Caki2 (cell line): Measurements from ENCODE around the gene DCDC2. TPM values are rescaled to one million over a fixed set of nuclear protein-coding genes. Genes with fewer than 3 reads are reported as not detected.
"Not testable (repeated sequence)": the region's sequence is repeated elsewhere in the genome, so short reads cannot be mapped to it uniquely, and the experiment has no call there.

Source experiments
- DNase-seq: peaks from one replicate; pipeline ENCODE4 v3.0.0-alpha.2; 2015; ENCODE audit warnings: low read depth
- in situ Hi-C: cut with HindIII; loops from 2 replicates; pipeline ENCODE4 v1.10.0; 2016; ENCODE audit warnings: low sequenced_read_pairs, low pct_unique_long_range_greater_than_20kb, mixed read lengths
- total RNA-seq: library from RNA; depleted of rRNA; stranded (reverse); fragments of >200 nt; shearing (Covaris generic); gene quantifications from 2 replicates; pipeline ENCODE4 v1.2.3, GENCODE V29; 2014; ENCODE audit warnings: low replicate concordance

Gene DCDC2
- total RNA-seq, 1 experiment from 2014 or later: 4.7 TPM

DNA sequence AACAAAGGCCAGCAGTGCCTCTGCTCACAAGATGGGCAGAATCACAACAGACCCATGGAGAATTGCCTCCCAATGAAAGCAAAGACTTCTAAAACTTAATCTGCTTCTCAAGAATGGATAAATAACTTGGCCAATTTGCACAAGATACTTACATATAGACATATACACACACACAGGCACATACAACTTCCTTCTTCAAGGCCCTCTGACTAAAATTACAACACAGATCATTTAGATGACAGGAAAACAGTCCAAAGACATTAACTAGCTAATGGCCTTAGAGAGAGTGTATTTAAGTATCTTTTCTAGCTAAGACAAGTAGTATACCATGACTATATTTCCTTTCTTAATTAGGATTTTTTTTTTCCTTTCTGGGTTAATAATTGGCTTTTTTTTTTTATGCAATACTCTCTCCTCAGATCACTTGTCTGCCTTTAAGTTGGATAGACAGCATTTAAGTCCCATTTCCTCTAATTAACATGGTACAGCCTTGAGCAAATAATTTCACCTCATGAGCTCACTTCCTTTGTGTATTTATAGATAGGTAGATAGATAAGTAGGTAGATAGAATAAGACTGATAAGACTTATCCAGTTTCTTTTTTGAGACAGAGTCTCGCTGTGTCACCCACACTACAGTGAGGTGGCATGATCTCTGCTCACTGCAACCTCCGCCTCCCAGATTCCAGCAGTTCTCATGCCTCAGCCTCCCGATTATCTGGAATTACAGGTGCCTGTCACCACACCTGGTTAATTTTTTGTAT lies 161.8 kb downstream of the DCDC2 start:
- in situ Hi-C loops: no loop called here
- no peak for DNase-seq

GRCh38 chr6:24194978-24195700 lies 162.7 kb downstream of the DCDC2 start:
- no peak for DNase-seq
- in situ Hi-C loops: no loop called here

DNA sequence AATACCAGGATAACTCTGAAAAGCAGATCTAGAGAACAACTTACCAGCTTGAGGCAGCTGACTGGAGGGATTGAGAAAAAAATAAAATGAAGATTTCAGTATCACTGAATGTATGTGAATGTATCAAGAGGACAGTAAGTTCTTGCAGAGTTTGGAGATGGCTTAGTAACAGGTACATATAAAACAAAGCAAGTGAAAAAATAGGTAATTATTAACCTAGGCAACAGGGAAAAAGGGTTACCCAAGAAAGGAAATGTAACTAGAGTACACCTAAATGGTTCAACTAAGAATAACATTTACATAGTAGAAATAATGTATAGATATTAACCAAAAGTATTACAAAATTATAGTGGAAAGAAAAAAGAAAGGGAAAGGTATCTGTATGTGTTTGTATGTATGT lies 164.5 kb downstream of the DCDC2 start:
- in situ Hi-C loops: no loop called here
- DNase-seq: no peak

- in situ Hi-C loops: no loop called here
- no peak for DNase-seq
These were observed 166.5 kb downstream of the DCDC2 start for GRCh38 chr6:24191346-24191745.

- DNase-seq: no peak
- in situ Hi-C loops: no loop called here
These were observed 169.2 kb downstream of the DCDC2 start for GRCh38 chr6:24188578-24189080.

DNA sequence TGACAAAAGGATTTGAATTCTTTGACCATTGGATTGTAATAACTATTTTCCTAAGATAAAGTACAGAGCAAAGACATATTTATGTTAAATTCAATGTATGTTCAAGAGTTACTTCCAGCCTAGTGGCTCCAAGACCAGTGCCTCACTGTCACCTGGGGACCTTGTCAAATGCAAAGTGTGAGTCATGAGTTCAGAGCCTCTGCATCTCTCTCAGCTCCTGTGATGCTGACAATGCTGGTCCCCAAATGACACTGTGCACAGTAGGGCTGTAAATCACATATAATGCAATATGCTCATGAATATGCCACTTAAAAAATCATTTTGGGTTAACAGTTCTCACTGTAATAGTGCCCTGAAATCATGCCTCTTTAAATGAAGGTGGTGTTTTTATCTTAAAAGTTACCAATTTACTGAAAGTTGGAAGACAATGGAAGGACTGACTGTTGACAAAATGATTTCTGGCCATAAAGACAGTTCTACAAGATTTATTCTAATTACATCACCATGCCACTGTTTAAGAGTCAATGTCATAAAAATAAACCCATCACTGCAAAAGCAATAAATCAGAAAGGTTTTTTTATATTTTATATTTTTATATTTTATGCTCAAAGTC lies 169.8 kb downstream of the DCDC2 start:
- DNase-seq: no peak
- in situ Hi-C loops: no loop called here

DNA sequence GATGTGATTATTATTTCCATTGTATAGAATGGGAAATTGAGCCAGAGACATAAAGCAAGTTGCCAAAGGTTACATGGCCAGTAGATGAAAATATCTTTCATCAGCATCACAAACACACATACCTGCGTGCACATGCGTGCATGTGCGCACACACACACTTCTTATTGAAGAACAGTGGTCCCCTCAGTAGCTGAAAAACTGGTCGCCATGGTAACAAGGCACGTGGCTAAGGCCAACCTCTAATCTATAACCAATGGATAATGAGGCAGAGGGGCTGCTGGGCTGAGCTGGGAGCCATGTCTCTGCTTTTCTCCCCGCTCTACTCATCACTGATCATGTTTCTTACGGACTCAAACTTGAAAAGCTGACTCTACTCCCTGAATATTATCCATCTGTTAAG lies 171.5 kb downstream of the DCDC2 start:
- in situ Hi-C loops: no loop called here
- DNase-seq: no peak

DNA sequence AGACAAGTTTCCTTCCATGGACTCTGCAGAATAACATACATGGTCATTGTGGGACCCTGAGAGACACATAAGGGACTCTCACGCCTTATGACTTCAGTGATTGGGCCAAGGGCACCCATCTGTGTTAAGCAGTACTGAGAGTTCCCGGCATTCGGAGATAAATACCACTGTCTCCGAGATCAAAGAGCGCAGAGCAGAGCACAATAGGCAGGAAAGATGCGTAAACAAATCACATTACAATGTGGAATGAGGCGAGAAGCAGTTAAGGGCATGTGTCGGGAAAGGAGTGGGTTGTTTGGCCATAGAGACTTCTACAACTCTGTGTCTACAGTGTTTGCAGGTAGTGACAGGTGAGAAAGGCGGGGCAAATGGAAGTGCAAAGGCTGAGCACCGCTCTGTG lies 174.3 kb downstream of the DCDC2 start:
- DNase-seq: no peak
- in situ Hi-C loops: no loop called here

DNA sequence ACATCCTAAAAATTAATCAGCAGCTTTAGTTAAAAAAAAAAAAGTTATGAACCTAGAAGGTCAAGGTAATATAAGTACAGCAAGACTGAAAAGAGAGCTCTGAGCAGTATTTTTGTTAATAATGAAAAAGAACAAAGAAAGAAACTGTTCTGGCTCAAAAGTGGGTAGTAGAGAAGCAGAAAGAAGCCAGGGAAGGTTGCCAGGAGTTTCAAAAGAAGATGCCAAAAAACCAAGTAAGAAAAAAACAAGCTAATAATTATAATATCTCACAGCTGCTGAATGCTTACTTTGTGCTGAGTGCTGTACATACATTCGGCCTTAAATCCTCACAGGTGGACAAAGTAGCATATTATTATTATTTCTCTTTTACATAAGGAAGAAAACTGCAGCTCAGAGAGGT lies 200.0 kb downstream of the DCDC2 start:
- in situ Hi-C loops: no loop called here

DNA sequence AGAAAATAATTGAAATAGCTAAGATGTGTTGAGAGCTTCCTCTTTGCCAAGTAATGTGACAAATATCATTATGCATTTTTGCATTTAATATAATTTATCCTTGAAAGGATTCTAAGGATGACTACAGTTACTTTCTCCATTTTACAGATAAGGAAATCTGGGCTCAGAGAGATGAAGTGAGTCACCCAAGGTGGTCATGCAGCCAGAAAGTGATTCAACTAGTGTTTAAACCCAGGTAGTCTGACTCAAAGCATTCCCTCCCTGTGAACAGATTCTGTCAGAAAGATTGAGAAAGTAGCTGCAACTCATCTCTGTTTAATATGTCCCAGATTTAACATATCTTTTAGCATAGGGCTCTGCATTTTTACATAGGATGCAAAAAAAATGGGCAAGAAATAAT lies 203.7 kb downstream of the DCDC2 start:
- DNase-seq: no peak

More for the DNA sequence above, 200.0 kb downstream of the DCDC2 start:
- DNase-seq: no peak

GRCh38 chr6:24152014-24152413 lies 205.8 kb downstream of the DCDC2 start:
- no peak for DNase-seq
- in situ Hi-C loops: no loop called here

More for the DNA sequence above, 203.7 kb downstream of the DCDC2 start:
- in situ Hi-C loops: no loop called here

GRCh38 chr6:24149836-24150235 lies 208.0 kb downstream of the DCDC2 start:
- in situ Hi-C loops: no loop called here
- no peak for DNase-seq

- in situ Hi-C loops: no loop called here
- DNase-seq: no peak
These were observed 208.6 kb downstream of the DCDC2 start for GRCh38 chr6:24149296-24149695.

DNA sequence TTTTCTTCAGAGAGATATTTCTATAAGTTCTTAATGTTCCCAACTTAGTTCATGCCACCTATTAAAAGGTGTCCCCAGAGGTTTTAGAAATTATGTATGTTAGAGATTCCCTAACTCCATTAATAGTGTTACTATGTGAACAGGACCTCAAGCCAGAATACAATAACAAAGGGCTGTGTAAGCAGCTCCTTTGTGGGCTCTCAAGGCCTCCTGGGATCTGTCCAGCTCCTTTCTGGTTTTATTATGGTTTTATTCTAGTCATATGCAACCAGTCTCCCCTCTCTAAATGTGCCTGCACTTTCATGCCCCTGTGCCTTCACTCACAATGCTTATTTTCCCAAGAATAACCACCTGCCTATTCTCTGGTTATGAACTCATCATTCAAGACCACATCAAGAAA lies 209.2 kb downstream of the DCDC2 start:
- in situ Hi-C loops: no loop called here
- no peak for DNase-seq

DNA sequence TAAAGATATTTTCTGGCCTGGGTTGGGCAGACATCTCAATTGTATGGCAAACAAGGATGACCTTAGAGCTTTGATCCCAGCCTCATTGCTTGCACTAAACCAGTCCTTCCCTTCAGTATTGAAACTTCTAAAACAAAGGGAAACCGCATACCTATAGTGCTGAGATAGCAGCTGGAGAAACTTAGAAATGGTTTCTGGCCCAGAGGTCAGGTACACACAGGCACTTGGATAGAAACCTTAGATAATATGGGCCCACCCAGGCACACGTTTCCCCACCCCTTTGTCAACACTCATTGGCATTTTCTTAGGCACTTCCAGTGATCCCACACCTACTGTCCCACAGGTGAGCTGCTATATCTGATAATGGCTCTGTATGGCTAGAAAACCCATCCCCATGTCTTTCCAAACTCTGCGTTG lies 209.7 kb downstream of the DCDC2 start:
- no peak for DNase-seq
- in situ Hi-C loops: no loop called here

GRCh38 chr6:24147511-24148153 lies 210.2 kb downstream of the DCDC2 start:
- no peak for DNase-seq
- in situ Hi-C loops: no loop called here

GRCh38 chr6:24146871-24147270 lies 211.0 kb downstream of the DCDC2 start:
- DNase-seq: no peak
- in situ Hi-C loops: no loop called here

GRCh38 chr6:24145690-24146131 lies 212.1 kb downstream of the DCDC2 start:
- in situ Hi-C loops: no loop called here
- DNase-seq: no peak

- in situ Hi-C loops, DNase-seq: not testable (repeated sequence)
These were observed 215.1 kb downstream of the DCDC2 start for GRCh38 chr6:24142733-24143132.
